ENCODE data around the gene PIKFYVE. TPM values are rescaled to one million over a fixed set of nuclear protein-coding genes. Genes with fewer than 3 reads are reported as not detected.

Gene PIKFYVE
- total RNA-seq, 1 donor from 2014 or later: 29.8 TPM

DNA sequence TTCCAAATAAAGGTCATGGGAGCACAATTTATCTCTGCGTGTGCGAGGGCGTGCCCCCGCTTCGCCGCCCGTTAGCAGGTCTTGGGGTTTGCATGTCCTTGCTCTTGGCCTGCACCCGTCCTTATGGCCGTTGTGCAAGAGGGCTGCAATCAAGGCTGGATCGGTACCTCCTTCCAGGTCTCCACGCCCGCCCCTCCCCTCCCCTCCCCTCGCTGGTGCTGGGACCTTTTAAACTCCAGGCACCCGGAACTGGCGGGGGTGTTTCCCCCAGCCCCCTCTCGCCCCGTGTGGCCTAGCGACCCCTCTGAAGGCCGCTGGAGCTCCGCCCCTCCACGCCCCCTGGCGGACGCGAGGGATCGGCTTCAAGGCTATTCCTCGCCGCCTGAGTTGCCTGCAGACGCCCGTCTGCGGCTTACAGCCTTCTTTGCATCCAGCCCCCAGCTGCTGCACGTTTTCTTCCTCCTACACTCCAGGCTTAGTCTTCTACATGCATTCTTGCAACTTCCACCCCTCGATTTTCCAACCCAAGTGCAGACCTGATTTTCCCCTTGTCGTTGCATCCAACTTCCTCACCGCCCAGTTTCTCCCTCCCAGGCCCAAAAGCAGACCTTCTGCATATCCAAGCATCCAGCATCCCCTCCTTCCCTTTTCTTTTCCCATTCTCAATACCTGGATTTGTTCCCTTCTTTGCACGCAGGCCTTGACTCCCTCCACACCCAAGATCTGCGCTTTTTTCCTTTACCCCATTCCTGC, 11.8 kb upstream of the PIKFYVE start:
- no peaks in the 10 kb centered on the region for H3K9me3 Mint-ChIP-seq (ENCODE audit: unreplicated experiment)
- peak overlapping the region; percentile 8 for H3K27ac Mint-ChIP-seq (ENCODE audit: unreplicated experiment)
- no peaks in the 10 kb centered on the region for H3K27me3 Mint-ChIP-seq (ENCODE audit: low read depth, unreplicated experiment)
- Histone ChIP-seq H3K4me2 (ENCODE audit: low read length) (peak overlapping the region; percentile 90), H2AFZ (ENCODE audit: low read depth, low read length) (peak overlapping the region; percentile 92), H4K20me1 (ENCODE audit: insufficient read depth, low read length) (no peaks in the 10 kb centered on the region), H3K4me3 (ENCODE audit: insufficient read depth, low read depth, low read length) (peak overlapping the region; percentile 84), H3K27ac (ENCODE audit: low read depth, low read length) (peak overlapping the region; percentile 7), H3K9me3 (ENCODE audit: insufficient read depth, low read depth, low read length) (no peaks in the 10 kb centered on the region), H3K9ac (ENCODE audit: low read length) (peak overlapping the region; percentile 81), H3K4me1 (ENCODE audit: insufficient read depth, low read length) (peaks cover 10% of the 10 kb centered on the region), H3K79me2 (ENCODE audit: insufficient read depth, low read length) (peaks cover 8% of the 10 kb centered on the region), H3K27me3 (ENCODE audit: insufficient read depth, low read length) (no peaks in the 10 kb centered on the region), H3K36me3 (ENCODE audit: insufficient read depth, low read length) (peaks cover 28% of the 10 kb centered on the region)
- peaks cover 18% of the 10 kb centered on the region for H3K36me3 Mint-ChIP-seq (ENCODE audit: low read depth, unreplicated experiment)
- FAIRE-seq (no peak), DNase-seq (ENCODE audit: low read depth) (peak; percentile 46)
- peaks cover 40% of the 10 kb centered on the region for H3K4me1 Mint-ChIP-seq (ENCODE audit: low read depth, unreplicated experiment)
- H3K4me3 Mint-ChIP-seq (ENCODE audit: unreplicated experiment): peak overlapping the region; percentile 92
- TF ChIP-seq EZH2 (IDR thresholded peaks at IDR 0.05; ENCODE audit: insufficient read depth, low read length) (no peak), CTCF (IDR thresholded peaks at IDR 0.05; ENCODE audit: insufficient read depth, low read depth, low read length) (peak; percentile 56)

GRCh38 chr2:208254871-208255556, 11.0 kb upstream of the PIKFYVE start, which contains the start of gene IDH1:
TSS of gene IDH1 (minus strand) at chr2:208255071. CDS start at chr2:208251551, 3,520 bp downstream.
- H3K36me3 ChIP-seq (ENCODE audit: insufficient read depth, low read length): peaks cover 24% of the 10 kb centered on the region

More at GRCh38 chr2:208254871-208255556, 11.0 kb upstream of the PIKFYVE start, which contains the start of gene IDH1:
- H3K79me2 ChIP-seq (ENCODE audit: insufficient read depth, low read length): peaks cover 8% of the 10 kb centered on the region
- peaks cover 10% of the 10 kb centered on the region for H3K4me1 ChIP-seq (ENCODE audit: insufficient read depth, low read length)
- H2AFZ ChIP-seq (ENCODE audit: low read depth, low read length): peak within 1 kb of the TSS; percentile 92
- peak within 1 kb of the TSS; percentile 84 for H3K4me3 ChIP-seq (ENCODE audit: insufficient read depth, low read depth, low read length)
- Mint-ChIP-seq H3K9me3 (ENCODE audit: unreplicated experiment) (no peaks in the 10 kb centered on the region), H3K4me1 (ENCODE audit: low read depth, unreplicated experiment) (peaks cover 40% of the 10 kb centered on the region), H3K27me3 (ENCODE audit: low read depth, unreplicated experiment) (no peaks in the 10 kb centered on the region), H3K4me3 (ENCODE audit: unreplicated experiment) (peak within 1 kb of the TSS; percentile 92), H3K27ac (ENCODE audit: unreplicated experiment) (peak within 1 kb of the TSS; percentile 80), H3K36me3 (ENCODE audit: low read depth, unreplicated experiment) (peaks cover 18% of the 10 kb centered on the region)
- peak within 1 kb of the TSS; percentile 66 for H3K27ac ChIP-seq (ENCODE audit: low read depth, low read length)
- H4K20me1 ChIP-seq (ENCODE audit: insufficient read depth, low read length): no peaks in the 10 kb centered on the region
- FAIRE-seq (no peak), DNase-seq (ENCODE audit: low read depth) (peak; percentile 73)
- H3K27me3 ChIP-seq (ENCODE audit: insufficient read depth, low read length): no peaks in the 10 kb centered on the region
- peak within 1 kb of the TSS; percentile 90 for H3K4me2 ChIP-seq (ENCODE audit: low read length)
- no peaks in the 10 kb centered on the region for H3K9me3 ChIP-seq (ENCODE audit: insufficient read depth, low read depth, low read length)
- TF ChIP-seq CTCF (IDR thresholded peaks at IDR 0.05; ENCODE audit: insufficient read depth, low read depth, low read length): no peak
- TF ChIP-seq EZH2 (IDR thresholded peaks at IDR 0.05; ENCODE audit: insufficient read depth, low read length): no peak
- H3K9ac ChIP-seq (ENCODE audit: low read length): peak within 1 kb of the TSS; percentile 81

Measured in astrocyte (in vitro differentiated cells and primary cell).